DMS79 (cell line): ENCODE measurements around the gene TMEM44.
"Not testable (repeated sequence)": the region's sequence is repeated elsewhere in the genome, so short reads cannot be mapped to it uniquely, and the experiment has no call there.

Source experiments
- DNase-seq: peaks from one replicate; lab custom pipeline; 2025; lab: John Stamatoyannopoulos, UW

Gene TMEM44

DNA sequence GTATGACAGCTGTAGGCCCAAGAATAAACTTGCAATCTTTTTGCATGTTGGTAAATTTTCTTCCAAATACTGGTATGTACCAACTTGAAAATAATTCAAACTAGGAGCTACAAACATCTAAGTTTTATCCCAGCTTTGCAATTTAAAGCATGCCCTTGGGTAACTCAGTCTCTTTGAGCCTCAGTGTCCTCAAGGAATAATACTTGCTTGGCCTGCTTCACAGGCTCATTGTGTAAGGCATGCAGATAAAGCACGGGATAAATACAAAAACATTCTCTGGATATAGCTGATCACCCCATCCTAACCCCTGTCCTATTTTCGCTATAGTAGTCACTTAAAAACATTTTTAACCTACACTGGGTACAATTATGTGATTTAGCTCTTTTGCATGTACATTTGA, 9.6 kb upstream of the TMEM44 start:
- no peak for DNase-seq

DNA sequence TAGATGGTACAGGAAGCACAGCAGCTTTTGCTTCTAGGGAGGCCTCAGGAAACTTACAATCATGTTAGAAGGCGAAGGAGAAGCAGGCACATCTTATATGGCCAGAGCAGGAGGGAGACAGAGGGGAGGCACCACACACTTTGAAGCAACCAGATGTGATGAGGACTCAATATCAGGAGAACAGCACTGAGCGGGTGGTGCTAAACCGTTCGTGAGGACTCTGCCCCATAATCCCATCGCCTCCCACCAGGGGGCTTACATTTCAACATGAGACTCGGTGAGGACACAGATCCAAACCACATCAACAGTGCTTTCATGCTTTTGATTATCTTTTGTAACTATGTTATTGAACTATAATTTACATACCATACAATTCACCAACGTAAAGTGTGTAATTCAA, 7.6 kb upstream of the TMEM44 start:
- DNase-seq: no peak

DNA sequence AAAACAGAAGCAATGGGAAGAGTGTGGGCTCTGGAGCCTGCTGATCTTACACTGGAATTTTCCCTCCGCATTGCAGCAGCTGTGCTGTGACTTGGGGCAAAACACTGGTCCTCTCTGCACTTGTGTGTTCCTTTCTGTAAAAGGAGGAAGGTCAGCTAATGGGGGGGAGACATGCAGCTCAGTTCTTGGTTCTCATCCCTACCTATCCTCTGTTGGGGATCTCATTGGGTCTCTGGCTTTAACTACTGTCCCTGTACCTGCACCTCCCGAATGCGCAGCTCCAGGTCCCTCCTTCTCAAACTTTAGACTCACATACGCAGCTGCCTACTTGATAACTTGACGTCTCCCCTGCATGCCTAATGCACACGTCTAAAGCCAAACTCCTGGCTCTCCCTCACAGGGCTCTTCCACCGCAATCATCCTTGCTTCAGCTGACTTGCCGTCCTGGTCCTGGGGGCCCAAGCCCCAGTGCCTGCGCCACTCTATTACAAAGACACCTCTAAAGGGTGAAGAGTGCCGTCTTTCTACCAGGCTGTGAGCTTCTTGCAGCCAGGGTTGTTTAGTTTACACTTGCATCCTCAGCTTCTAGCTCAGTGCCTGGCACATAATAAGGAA, 5.9 kb upstream of the TMEM44 start:
- DNase-seq: no peak

DNA sequence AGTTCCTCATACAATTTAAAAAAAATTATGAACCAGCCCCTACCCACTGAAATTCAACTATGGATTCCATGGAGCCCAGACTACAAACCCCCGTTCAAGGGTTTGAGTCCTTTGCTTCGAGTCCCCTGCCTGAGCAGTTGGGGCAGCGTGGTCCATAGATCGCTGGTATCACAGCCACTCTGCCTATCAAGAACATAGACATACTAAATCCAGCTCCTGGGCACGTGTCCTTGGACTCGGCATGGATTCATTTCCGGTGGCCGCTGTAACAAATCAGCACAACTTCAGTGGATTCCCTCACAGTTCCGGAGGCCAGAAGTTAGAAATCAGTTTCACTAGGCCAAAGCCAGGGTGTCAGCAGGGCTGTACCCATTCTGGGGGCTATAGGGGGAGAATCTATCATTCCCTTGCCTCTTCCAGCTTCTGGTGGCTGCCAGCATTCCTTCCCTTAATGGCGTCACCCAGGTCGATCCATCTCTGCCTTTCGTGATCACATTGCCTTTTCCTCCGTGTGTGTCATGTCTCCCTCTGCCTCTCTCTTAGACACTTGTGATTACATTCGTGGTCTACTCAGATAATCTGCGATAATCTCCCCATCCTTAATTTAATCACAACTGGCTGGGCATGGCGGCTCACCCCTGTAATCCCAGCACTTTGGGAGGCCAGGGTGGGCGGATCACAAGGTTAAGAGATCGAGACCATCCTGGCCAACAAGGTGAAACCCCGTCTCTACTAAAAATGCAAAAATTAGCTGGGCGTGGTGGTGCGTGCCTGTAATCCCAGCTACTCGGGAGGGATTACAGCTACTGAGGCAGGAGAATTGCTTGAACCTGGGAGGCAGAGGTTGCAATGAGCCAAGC, 4.6 kb upstream of the TMEM44 start:
- no peak for DNase-seq

DNA sequence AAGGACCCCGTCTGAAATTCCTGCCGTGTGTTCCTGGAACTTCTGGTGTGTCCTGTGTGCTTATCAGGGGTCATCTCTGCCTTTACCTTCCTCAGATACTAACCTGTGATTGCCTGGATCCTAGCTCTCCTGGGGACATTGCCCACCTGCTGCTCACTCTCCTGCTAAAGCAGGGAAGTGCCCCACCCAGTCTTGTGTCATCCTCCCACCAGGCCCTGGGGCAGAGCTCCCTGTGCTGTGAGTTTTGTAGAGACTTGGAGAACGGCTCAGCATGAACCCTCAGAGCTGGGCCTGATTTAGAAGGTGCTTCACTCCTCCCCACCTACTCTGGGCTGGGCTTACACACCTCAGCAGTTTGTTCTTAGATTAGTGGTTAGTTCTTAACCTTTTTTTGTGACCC, 3.8 kb upstream of the TMEM44 start:
- no peak for DNase-seq

DNA sequence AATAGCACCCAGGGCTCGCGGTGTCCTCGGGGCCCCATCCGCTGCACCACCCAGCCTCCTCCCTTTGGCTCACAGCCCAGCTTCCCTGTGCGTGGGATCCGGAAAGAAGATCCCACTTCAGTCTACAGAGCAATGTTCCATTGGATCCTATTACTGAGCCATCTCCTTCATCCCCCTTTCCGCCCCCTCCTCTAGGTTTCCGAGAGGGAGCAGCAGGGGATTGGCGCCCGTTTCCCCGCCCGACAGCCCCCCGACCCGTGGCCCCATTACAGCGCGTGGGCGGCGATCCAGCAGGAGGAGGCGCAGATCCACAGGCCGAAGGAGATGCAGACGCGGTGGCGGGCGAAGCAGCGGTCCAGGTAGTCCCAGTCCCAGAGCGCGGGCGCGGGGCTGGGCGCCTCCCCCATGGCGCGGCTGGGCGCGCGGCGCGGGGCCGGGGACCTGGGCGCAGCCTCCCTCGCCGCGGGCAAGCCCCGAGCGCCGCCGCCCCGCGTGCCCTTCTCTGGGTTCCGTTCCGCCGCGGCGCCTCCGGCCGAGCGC, 340 bp downstream of the TMEM44 start:
- no peak for DNase-seq

DNA sequence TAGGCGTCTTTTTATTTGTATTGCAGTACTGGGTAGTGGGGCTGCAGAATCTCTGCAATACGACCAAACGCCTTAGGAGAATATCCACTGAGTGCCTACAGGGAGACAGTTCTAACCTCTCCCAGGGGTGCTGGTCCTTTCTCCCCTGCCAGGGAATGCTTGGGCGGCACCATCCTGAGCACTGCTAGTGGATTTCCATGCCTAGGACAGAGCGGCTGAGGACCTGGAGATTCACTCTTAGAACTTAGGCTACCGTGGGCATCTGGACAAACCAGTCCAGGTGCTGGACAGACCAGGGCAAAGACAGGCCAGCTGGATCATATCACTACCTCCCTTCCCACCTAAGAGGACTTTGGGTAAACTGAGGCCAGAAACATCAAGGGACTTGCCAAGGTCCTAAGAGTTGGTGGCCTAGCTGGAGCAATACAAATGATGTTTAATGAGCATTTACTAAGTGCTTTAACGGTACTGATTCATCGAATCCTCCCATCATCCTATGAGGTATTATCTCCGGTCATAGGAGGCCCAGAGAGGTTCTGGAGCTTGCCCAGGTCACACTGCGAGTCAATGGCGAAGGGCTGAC, 902 bp downstream of the TMEM44 start:
- DNase-seq: no peak

DNA sequence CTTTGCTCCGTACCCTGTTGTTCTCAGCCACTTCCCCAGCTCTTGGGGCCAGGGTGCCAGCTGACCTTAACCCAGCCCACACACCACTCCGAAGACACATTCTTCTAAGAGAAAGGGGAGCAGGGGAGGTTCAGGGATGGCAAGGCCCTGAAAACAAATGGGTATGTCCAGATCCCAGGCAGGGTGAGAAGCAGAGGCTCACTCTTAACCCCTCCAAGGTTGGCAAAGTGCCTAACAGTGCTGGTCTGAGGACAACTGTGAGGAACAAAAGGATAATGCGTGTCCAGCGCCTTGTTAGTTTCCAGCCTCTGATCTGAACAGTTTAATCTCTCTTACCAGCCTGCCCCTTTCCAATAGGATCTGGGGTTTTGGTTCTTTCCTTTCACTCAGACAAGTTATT, 1.5 kb downstream of the TMEM44 start:
- DNase-seq: no peak

DNA sequence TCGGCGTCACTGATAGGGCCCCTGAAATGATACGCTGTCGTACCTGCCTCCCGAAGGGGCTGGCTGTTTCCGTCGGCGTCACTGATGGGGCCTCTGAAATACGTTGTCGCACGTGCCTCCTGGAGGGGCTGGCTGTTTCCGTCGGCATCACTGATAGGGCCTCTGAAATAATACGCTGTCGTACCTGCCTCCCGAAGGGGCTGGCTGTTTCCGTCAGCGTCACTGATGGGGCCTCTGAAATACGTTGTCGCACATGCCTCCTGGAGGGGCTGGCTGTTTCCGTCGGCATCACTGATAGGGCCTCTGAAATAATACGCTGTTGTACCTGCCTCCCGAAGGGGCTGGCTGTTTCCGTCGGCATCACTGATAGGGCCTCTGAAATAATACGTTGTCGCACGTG, 2.5 kb downstream of the TMEM44 start:
- DNase-seq: not testable (repeated sequence)

DNA sequence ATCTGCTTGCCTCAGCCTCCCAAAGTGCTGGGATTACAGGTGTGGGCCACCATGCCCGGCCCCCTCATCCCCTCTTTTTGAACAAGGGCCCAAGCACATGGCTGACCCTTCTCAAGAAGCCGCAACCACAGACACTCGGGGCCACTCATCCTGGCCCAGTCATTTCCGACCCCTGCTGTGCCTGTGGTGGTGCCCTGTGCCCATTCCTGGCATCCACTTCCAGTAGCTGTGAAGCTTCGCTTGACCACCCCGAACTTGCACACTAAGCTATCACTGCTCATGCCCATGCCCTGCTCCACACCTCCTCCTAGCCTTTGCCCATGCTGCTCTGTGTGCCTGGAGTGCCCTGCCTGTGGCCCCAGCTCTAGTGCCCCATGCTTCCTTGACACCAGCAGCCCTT, 8.3 kb downstream of the TMEM44 start:
- no peak for DNase-seq

DNA sequence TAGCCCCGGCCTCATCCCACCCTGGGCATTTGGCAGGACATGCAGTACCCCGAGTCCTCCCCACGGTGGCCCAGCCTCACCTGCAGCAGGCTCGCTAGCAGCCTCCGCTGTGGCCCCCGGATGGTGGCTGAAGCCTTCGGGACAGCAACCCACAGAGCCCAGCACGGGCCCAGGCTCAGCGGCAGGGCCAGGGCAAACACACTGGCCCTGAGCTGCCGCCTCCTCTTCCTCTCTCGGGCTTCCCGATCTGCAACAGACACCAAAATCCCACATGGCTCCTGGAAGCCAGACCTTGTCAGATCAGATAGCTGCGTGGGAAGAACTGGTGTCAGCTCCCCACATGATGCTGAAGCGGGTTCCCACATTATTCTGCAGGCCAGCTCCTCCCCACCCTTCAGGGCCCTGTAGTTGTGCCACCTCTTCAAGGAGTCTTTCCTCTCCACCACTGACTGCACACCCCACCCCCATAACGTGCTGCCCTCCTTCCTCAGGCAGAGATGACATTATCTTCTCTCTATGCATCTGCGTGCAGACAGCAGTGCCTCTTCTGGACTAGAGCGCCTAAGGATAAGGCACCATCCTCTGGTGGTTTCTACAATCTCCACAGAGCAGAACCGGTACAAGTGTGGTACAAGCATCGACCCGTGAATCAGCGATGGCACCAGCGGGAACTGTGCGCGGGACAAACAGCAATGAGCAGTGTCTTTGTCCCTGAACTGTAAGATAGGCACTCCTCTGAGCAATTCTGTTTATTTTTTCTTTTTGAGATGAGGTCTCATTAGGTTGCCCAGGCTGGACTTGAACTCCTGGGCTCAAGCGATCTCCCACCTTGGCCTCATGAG, 9.5 kb downstream of the TMEM44 start:
- no peak for DNase-seq

DNA sequence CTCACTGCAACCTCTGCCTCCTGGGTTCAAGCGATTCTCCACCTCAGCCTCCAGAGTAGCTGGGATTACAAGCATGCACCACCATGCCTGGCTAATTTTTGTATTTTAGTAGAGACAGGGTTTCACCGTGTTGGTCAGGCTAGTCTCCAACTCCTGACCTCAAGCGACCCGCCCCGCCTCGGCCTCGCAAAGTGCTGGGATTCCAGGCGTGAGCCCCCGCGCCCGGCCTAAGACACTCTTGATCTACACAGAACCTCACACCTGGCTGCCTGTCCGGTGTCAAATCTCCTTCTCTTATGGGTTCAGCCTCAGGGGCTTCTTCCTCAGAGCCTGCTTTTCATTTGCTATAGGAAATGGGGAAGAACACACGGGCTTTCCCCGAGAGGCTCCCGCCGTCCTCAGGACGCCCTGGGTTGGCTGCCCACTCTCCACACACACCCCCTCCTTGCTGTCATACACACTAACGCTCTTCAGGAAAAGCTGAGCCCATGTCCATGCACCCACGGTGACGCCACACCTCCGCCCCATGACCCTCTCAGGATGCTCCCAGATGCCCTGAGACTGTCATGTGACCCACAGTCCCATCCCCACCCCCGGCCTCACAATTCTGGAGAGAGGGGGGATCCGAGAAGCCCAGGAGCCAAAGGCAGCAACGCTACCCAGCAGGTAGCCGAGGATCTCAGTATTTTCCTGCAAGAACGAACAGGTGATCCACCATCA, 10.4 kb downstream of the TMEM44 start:
- no peak for DNase-seq

DNA sequence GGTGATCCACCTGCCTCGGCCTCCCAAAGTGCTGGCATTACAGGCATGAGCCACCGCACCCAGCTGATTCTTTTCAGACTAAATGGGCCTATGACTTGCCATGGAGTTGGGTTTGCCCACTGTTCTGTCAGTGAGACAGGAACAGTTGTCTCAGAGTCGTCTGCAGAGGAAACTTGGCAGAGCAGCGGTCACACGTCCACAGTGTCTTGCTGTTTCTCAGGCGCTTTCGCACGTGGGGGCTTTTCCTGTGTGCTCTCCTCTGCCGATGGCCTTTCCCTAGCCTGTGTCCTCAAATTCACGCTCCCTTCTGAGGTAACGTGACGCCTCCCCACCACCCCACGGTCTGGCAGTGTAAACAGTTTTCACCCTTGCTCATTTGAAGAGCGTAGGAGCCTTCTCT, 11.3 kb downstream of the TMEM44 start:
- no peak for DNase-seq

DNA sequence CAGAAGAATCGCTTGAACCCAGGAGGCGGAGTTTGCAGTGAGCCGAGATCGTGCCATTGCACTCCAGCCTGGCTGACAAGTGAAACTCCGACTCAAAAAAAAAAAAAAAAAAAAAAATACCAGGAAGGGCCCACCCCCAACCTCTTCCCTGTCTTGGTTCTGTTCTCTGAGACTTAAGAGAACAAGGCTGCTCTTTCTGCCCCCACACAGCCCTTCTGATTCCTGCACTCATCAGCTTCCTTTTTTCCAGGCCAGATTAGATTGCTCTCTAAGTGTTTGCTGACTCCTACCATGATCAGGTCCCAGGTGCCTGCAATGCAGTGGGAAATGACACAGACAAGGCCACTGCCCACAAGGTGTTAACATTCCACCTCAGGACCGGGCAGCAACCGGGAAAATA, 13.0 kb downstream of the TMEM44 start:
- DNase-seq: no peak

DNA sequence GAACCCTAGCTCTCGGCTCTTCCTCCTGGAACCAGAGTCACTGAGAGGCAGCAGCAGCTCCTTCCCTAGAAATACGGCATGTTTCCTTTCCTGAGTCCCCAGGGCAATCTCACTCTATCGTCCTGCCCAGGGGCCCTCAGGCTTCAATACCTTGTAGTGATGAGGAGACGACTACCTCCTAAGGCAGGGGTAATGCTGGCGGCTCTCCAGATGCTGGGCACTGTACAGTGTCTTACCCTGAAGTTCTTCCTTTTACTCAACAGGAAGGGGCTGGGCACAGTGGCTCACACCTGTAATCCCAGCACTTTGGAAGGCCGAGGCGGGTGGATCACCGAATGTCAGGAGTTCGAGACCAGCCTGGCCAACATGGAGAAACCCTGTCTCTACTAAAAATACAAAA, 13.5 kb downstream of the TMEM44 start:
- DNase-seq: no peak

DNA sequence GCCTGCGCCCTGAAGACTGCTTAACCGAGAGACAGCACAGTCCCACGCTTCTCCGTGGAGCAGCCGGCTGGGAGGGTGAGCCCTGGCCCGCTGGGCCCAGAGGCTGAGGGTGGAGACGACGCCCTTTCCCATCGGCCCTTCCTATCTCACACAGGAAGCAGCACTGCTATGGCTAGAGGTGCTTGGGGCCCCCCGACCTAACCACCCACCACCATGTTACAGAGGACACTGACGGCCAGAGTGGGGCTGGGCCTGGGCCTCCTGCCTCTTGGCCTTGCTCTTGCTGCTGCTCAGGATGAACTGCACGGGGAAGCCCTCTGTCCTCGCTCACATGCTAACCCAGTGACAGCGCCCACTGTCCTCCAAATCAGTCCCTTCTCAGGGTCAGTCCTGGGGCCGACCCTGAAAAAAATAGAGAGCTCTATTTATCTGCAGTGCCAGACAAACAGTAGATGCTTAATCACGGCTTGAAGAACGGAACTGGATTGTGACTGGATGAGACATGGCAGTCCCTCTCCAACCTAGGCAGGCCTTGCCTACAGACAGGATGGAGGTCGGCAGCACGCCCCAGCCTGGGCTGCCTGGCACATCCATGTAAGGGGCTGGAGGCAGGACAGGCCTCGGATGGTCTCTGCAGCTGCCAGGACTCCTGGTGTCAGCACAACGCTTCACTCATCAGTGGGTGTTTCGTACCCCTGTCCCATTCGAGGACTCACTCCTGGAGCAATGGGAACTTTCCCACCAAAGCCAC, 14.2 kb downstream of the TMEM44 start:
- DNase-seq: no peak

DNA sequence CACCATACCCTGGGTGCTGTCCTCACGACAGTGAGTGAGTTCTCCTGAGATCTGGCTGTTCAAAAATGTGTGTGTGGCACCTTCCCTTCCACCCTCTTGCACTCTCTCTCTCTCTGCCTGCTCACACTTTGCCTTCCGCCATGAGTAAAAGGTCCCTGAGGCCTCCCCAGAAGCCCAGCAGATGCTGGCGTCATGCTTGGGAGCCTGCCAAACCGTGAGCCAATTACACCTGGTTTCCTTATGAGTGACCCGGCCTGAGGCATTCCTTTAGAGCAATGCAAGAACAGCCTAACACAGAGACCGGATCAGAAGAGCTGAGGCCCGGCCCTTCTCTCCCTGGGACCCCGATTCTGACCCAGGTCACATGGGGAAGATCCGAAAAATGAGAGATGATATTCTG, 15.4 kb downstream of the TMEM44 start:
- no peak for DNase-seq

DNA sequence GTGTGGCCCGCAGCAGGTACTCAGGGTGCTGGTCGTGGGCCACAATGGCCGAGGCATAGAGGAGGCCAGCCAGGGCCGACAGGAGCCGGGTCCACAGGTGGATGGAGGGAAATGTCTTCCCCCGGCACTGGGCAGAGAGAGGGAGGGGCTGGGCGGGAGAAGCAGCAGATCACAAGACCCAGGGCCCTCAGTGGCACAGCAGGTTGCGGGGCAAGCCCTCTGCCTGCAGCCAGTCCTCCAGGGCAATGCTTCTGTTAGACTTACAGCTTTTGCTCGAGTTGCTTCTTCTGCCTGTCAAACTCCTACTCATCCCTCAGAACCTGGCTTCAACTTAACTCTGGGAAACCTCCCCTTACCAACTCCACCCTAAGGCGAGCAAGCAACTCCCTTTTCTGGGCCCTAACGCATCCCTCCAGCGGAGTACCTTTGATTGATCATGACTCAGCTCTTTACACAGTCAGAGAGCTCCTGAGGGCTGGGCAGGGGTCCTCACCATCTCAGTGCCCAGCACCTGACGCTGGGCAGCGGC, 16.0 kb downstream of the TMEM44 start:
- DNase-seq: no peak

DNA sequence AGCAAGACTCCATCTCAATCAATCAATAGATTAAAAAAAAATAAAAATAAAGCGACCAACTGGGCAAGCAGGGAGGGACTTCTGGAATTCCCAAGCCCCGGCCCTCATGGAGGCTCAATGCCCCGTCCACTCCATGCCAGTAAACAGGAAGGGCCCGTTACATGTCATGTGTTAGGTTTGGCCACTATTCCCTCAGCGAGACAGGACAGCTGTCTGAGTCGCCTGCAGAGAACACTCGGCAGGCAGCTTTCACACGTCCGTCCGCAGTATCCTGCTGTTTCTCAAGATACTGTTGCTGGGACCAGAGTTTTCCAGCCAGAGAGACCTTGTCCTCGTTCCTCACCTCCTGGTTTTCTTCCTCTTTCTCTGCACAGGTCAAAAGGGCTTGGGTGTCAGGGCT, 18.0 kb downstream of the TMEM44 start:
- no peak for DNase-seq

DNA sequence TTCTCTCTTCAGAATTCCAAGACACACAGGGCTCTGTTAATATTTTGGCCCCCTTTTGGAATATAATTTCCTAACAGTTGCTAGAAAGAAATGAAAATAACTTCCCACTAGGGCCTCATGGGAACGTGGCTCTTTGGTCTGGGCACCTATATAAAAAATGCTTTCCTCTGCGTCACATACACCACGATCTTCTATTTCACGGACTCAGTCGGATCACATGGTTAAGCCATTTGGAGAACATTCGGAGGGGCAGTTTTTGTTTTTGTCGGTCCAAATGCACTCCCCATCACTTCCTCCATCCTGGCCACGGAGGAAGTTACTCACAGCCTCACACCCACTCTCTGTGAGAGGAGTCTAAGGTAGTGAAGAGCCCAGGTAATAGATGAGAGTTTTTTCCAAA, 21.0 kb downstream of the TMEM44 start:
- DNase-seq: no peak

DNA sequence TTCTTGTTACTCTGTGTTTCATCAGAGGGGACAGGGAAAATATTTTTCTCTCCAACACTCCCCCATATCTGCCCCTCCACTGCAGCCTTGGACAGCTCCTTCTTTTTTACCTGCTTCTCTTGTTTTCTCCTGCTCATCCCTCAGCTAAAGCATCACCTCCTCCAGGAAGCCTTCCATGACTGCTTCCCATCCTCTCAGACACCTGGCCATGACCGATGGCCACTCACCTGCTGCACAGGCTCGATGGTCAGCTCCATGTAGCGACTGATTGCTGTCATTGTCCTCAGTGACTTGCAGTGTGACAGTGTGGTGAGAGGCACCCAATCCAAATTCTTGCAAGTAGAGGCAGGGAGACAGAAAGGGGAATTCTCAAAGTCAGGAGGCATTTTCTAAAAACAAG, 22.5 kb downstream of the TMEM44 start:
- no peak for DNase-seq
